HepG2 (cell line): ENCODE data around the gene STX1B. TPM values are rescaled to one million over a fixed set of nuclear protein-coding genes. Genes with fewer than 3 reads are reported as not detected.

ENCODE experiments used
- ATAC-seq: fragments of 200-7000 bp; cut with Tn5 transposase; 3 replicates; pipeline ENCODE4 v1.9.1; 2020; ENCODE audit warnings: mild to moderate bottlenecking, moderate library complexity
- BruUV-seq: library from RNA; stranded (reverse); fragments of 400-500 nt; replicated peaks from 2 replicates; lab custom pipeline; 2021; lab: Mats Ljungman, UMichigan
- CTCF ChIA-PET: fragments of 300-600 bp; formaldehyde crosslinking; extraction: SDS; loops from one replicate; lab custom pipeline; 2021; ENCODE audit warnings: low total read pairs, inconsistent platforms, low intra/inter-chr PET ratio; lab: Yijun Ruan, JAX
- POLR2A ChIA-PET: fragments of 350-600 bp; sonication (Branson Sonifier 250); formaldehyde crosslinking; loops from one replicate; lab custom pipeline; 2020; ENCODE audit warnings: antibody characterized with exemption, inconsistent platforms; lab: Yijun Ruan, JAX
- DNase-seq: peaks from one replicate; pipeline ENCODE4 v3.0.0-alpha.2; 2015; ENCODE audit warnings: low spot score
- FAIRE-seq: peaks from 3 replicates; lab custom pipeline; 2011; peaks lifted over from hg19 to GRCh38; lab: Jason Lieb, UNC
- H2AFZ ChIP-seq: one replicate; pipeline ENCODE4 v1.6.1; 2011; ENCODE audit warnings: low read length, inconsistent platforms
- H3K27ac ChIP-seq: fragments of 300-600 bp; 3 replicates; pipeline ENCODE4 v1.8.0; 2011; ENCODE audit warnings: mixed run types, mild to moderate bottlenecking, mixed read lengths, low read length, inconsistent platforms; ENCODE audit not compliant: insufficient read depth; ENCODE audit errors: extremely low read length
- H3K27me3 ChIP-seq, 2 experiments: fragments of 200-600 bp in 1 of 2; 2 replicates in 1 of 2; 3 replicates in 1 of 2; pipeline versions ENCODE4 v1.6.0 to v1.8.0; 2011; ENCODE audit warnings: low read length in 2 of 2, mild to moderate bottlenecking in 2 of 2, moderate library complexity in 2 of 2, inconsistent platforms in 1 of 2; ENCODE audit not compliant: insufficient read depth in 2 of 2, control insufficient read depth in 1 of 2
- H3K36me3 ChIP-seq, 2 experiments: fragments of 200-600 bp in 1 of 2; replicated peaks in 1 of 2; 2 replicates in 1 of 2; 3 replicates in 1 of 2; pipeline versions ENCODE4 v1.5.1 to v1.8.0; 2011; ENCODE audit warnings: low read length in 2 of 2, inconsistent platforms in 1 of 2; ENCODE audit not compliant: insufficient read depth in 2 of 2, control insufficient read depth in 1 of 2
- H3K4me1 ChIP-seq: 2 replicates; pipeline ENCODE4 v1.5.1; 2012; ENCODE audit warnings: low read length, inconsistent platforms; ENCODE audit not compliant: insufficient read depth
- H3K4me2 ChIP-seq: 2 replicates; pipeline ENCODE4 v1.6.0; 2011; ENCODE audit warnings: low read depth, low read length, inconsistent platforms
- H3K4me3 ChIP-seq, 3 experiments: fragments of 200-600 bp in 1 of 3; sonication (generic), shearing (Covaris generic) in 1 of 3; replicated peaks in 1 of 3; 2 replicates each; pipeline ENCODE4 v1.5.1; 2011 to 2016; ENCODE audit warnings: low read length in 3 of 3, inconsistent platforms in 2 of 3, low read depth in 2 of 3, mild to moderate bottlenecking in 2 of 3, control low read depth in 1 of 3, mixed read lengths in 1 of 3; ENCODE audit not compliant: insufficient read depth in 1 of 3
- H3K79me2 ChIP-seq: one replicate; pipeline ENCODE4 v1.6.1; 2011; ENCODE audit warnings: low read length, inconsistent platforms; ENCODE audit not compliant: insufficient read depth
- H3K9ac ChIP-seq: 2 replicates; pipeline ENCODE4 v1.6.0; 2011; ENCODE audit warnings: mild to moderate bottlenecking, low read depth, low read length, inconsistent platforms; ENCODE audit not compliant: insufficient read depth
- H3K9me3 ChIP-seq: 2 replicates; pipeline ENCODE4 v1.5.1; 2012; ENCODE audit warnings: mild to moderate bottlenecking, low read length
- H4K20me1 ChIP-seq: 2 replicates; pipeline ENCODE4 v1.6.0; 2011; ENCODE audit warnings: inconsistent platforms, mild to moderate bottlenecking, low read length, moderate library complexity; ENCODE audit not compliant: insufficient read depth
- ATF2 ChIP-seq: sonication (generic); formaldehyde crosslinking; IDR thresholded peaks from 2 replicates; pipeline ENCODE4 v1.4.0; 2020; ENCODE audit warnings: missing genetic modification reagents
- DNMT3B ChIP-seq: conservative IDR thresholded peaks from 2 replicates; pipeline ENCODE4 v1.6.1; 2016; ENCODE audit warnings: missing biosample characterization, control low read depth
- JARID2 ChIP-seq: sonication (generic); formaldehyde crosslinking; IDR thresholded peaks from 2 replicates; pipeline ENCODE4 v1.8.1; 2023; ENCODE audit warnings: missing genetic modification reagents, inconsistent platforms; ENCODE audit not compliant: insufficient replicate concordance
- NR2F2 ChIP-seq: IDR thresholded peaks from 2 replicates; pipeline ENCODE4 v1.6.1; 2012; ENCODE audit warnings: low read depth, inconsistent platforms, borderline replicate concordance
- SP4 ChIP-seq: sonication (generic); formaldehyde crosslinking; IDR thresholded peaks from 2 replicates; pipeline ENCODE4 v1.8.1; 2023; ENCODE audit warnings: mild to moderate bottlenecking, missing genetic modification reagents
- XRCC5 ChIP-seq: fragments of 200-400 bp; formaldehyde crosslinking; optimal IDR thresholded peaks from 2 replicates; pipeline ENCODE3; 2017; ENCODE audit warnings: mild to moderate bottlenecking, low read length
- ZFP90 ChIP-seq: sonication (generic); formaldehyde crosslinking; IDR thresholded peaks from 2 replicates; pipeline ENCODE4 v1.8.0; 2022; ENCODE audit warnings: missing genetic modification reagents, mild to moderate bottlenecking, inconsistent platforms, borderline replicate concordance
- ZNF629 ChIP-seq: sonication (generic); formaldehyde crosslinking; conservative IDR thresholded peaks from 2 replicates; pipeline ENCODE4 v1.5.0; 2020; ENCODE audit warnings: missing genetic modification reagents
- ZNF768 ChIP-seq: sonication (generic); formaldehyde crosslinking; IDR thresholded peaks from 2 replicates; pipeline ENCODE4 v1.4.0; 2020; ENCODE audit warnings: missing genetic modification reagents
- WGBS: methylation state at CpG from one replicate; pipeline ENCODE4 v1.1.6; 2017; ENCODE audit warnings: low lambda C conversion rate; 5-methylcytosine and 5-hydroxymethylcytosine counted together
- in situ Hi-C: cut with HindIII; loops from 2 replicates; pipeline ENCODE4 v1.10.0; 2017; ENCODE audit warnings: low pct_unique_long_range_greater_than_20kb; ENCODE audit not compliant: extremely low pct_ligation_motif_present
- intact Hi-C: fragments of 100-400 bp; cut with micrococcal nuclease; formaldehyde crosslinking; loops from one replicate; pipeline ENCODE4 v1.10.0; 2022; ENCODE audit not compliant: unreplicated experiment
- polyA plus RNA-seq, 8 experiments: library from polyadenylated mRNA; depleted of rRNA in 3 of 8; stranded (reverse) in 7 of 8; unstranded in 1 of 8; fragments of >200 nt; fragmentation: Illumina TruSeq in 4 of 8; extraction: Trizol in 4 of 8; gene quantifications; 2 replicates each; pipeline versions ENCODE4 v1.2.1 to v1.2.3, GENCODE V29; 2011 to 2016; ENCODE audit warnings: low read depth in 4 of 8, missing spikeins in 1 of 8, mixed read lengths in 1 of 8; ENCODE audit not compliant: insufficient read depth in 1 of 8
- total RNA-seq, 5 experiments: library from RNA; depleted of rRNA; stranded (reverse); fragments of >200 nt; fragmentation: Illumina TruSeq; extraction: Trizol; gene quantifications; 2 replicates each; pipeline ENCODE4 v1.2.3, GENCODE V29; 2016; ENCODE audit warnings: low read depth in 1 of 5
- TF ChIP-seq, protein P1 (sequence below): sonication (generic); formaldehyde crosslinking; IDR thresholded peaks from 2 replicates; pipeline ENCODE4 v1.4.0; 2020; ENCODE audit warnings: mild to moderate bottlenecking, missing genetic modification reagents
- TF ChIP-seq, protein P2 (sequence below): sonication (generic); formaldehyde crosslinking; conservative IDR thresholded peaks from 2 replicates; pipeline ENCODE4 v1.8.0; 2022; ENCODE audit warnings: low read depth, missing genetic modification reagents

STX1B gene
- total and polyA plus RNA-seq, 2 of the 13 experiments (the other 11 are each of a cell fraction or from before 2014, with no cell fraction given): 2.1 to 3.0 TPM

- TF ChIP-seq, protein P1, sequence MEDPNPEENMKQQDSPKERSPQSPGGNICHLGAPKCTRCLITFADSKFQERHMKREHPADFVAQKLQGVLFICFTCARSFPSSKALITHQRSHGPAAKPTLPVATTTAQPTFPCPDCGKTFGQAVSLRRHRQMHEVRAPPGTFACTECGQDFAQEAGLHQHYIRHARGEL (CRISPR knock-in tag): no peak
Measured at GRCh38 chr16:30951750-30952149, 58.7 kb downstream of the STX1B start (continued).

DNA sequence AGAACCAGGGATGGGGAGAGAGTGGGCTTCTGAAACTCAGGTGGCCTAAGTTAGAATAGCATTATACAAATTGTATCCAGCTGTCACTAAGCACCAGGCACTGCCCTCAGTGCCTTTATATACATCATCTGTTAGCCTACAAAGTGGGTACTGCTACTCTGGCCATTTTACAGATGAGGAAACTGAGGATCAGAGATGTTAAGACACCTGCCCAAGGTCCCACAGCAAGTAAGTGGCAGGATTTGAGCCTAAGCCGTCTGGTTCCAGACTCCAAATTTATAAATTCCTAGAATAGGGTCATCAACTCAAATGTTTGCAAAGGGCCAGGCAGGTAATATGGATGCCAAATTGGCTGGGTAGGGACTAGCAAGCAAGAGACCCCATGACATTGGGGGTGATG is 59.2 kb downstream of the STX1B start:
- in situ Hi-C loops: no loop called here
- 0 out of 2 replicates have a peak overlapping the region, but pooled peaks have one; percentile 98 for H3K4me2 ChIP-seq
- POLR2A ChIA-PET: interaction anchor here (1.5 kb wide), 1 partner anchor 191 kb away, joined by 5 read pairs; no protein-coding TSS in a partner anchor
- H3K36me3 ChIP-seq: 0 out of 5 replicates have a peak, but pooled peaks cover 0 to 4% of the 10 kb centered on the region in 2 experiments
- TF ChIP-seq, protein P2, sequence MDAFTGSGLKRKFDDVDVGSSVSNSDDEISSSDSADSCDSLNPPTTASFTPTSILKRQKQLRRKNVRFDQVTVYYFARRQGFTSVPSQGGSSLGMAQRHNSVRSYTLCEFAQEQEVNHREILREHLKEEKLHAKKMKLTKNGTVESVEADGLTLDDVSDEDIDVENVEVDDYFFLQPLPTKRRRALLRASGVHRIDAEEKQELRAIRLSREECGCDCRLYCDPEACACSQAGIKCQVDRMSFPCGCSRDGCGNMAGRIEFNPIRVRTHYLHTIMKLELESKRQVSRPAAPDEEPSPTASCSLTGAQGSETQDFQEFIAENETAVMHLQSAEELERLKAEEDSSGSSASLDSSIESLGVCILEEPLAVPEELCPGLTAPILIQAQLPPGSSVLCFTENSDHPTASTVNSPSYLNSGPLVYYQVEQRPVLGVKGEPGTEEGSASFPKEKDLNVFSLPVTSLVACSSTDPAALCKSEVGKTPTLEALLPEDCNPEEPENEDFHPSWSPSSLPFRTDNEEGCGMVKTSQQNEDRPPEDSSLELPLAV (CRISPR knock-in tag): no peak
- TF ChIP-seq NR2F2: no peak
- no peak for TF ChIP-seq JARID2
- TF ChIP-seq ATF2: no peak
- TF ChIP-seq ZNF768 (CRISPR knock-in tag): peak; percentile 77; the same call in 1 of the 2 replicates
- TF ChIP-seq SP4 (CRISPR knock-in tag): no peak
- TF ChIP-seq DNMT3B (CRISPR knock-in tag): no peak
- peak; percentile 6; the same call in 1 of the 2 replicates for TF ChIP-seq ZFP90 (CRISPR knock-in tag)
- peak; percentile 85 for TF ChIP-seq ZNF629 (CRISPR knock-in tag)
- no peak for TF ChIP-seq XRCC5
- TF ChIP-seq, all 625 proteins: peak for 3
- Histone ChIP-seq H3K27ac (no peak overlapping the region), H3K9ac (no peak overlapping the region), H3K79me2 (peaks cover 5% of the 10 kb centered on the region), H3K4me3 (no peak overlapping the region), H4K20me1 (no peaks in the 10 kb centered on the region), H2AFZ (no peak overlapping the region), H3K27me3 (no peaks in the 10 kb centered on the region; a peak in 1 of 5 replicates), H3K9me3 (no peaks in the 10 kb centered on the region), H3K4me1 (peaks cover 58% of the 10 kb centered on the region)
- CTCF ChIA-PET: no interaction called here
- WGBS: 100% methylated on average over 1 of the region's 1 CpG
- FAIRE-seq (no peak), DNase-seq (no peak), ATAC-seq (no peak)
- no TSS peak for BruUV-seq
- intact Hi-C loops: loop anchor here (10.0 kb wide), 2 partner anchors 144 to 194 kb away; partner anchors contain the start of gene VKORC1
